Measurements from ENCODE around the gene HNRNPH1. TPM values are rescaled to one million over a fixed set of nuclear protein-coding genes. Genes with fewer than 3 reads are reported as not detected.

Gene HNRNPH1
- total and polyA plus RNA-seq, 2 of the 13 experiments (the other 11 are each of a cell fraction or from before 2014, with no cell fraction given) = 382 to 1,064 TPM

- TF ChIP-seq, protein P1, sequence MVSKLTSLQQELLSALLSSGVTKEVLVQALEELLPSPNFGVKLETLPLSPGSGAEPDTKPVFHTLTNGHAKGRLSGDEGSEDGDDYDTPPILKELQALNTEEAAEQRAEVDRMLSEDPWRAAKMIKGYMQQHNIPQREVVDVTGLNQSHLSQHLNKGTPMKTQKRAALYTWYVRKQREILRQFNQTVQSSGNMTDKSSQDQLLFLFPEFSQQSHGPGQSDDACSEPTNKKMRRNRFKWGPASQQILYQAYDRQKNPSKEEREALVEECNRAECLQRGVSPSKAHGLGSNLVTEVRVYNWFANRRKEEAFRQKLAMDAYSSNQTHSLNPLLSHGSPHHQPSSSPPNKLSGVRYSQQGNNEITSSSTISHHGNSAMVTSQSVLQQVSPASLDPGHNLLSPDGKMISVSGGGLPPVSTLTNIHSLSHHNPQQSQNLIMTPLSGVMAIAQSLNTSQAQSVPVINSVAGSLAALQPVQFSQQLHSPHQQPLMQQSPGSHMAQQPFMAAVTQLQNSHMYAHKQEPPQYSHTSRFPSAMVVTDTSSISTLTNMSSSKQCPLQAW (CRISPR knock-in tag; IDR thresholded peaks at IDR 0.05) = no peak
- TF ChIP-seq ZNF749 (CRISPR knock-in tag; IDR thresholded peaks at IDR 0.05; ENCODE audit: borderline replicate concordance) (peak; percentile 17; the same call in 1 of the 2 replicates), HNRNPLL (IDR thresholded peaks at IDR 0.05; ENCODE audit: low read depth, low read length, poor library complexity, severe bottlenecking) (peak; percentile 86), ZNF274 (CRISPR knock-in tag; IDR thresholded peaks at IDR 0.05) (peak; percentile 46; the same call in 1 of the 2 replicates), EZH2 (conservative IDR thresholded peaks at IDR 0.05; ENCODE audit: low read depth, low read length) (no peak), ZNF792 (CRISPR knock-in tag; IDR thresholded peaks at IDR 0.05) (peak; percentile 78), KMT2A (CRISPR knock-in tag; IDR thresholded peaks at IDR 0.05) (no peak; the same call in 1 of the 2 replicates), STAT6 (CRISPR knock-in tag; IDR thresholded peaks at IDR 0.05; ENCODE audit: borderline replicate concordance) (0 out of 2 replicates have a peak, but pooled peaks have one; percentile 29), ZNF839 (CRISPR knock-in tag; IDR thresholded peaks at IDR 0.05; ENCODE audit: borderline replicate concordance) (no peak), ELF3 (CRISPR knock-in tag; IDR thresholded peaks at IDR 0.05) (peak; percentile 67), TBX3 (IDR thresholded peaks at IDR 0.05; ENCODE audit: borderline replicate concordance) (no peak), MBD4 (IDR thresholded peaks at IDR 0.05; ENCODE audit: borderline replicate concordance, low read length) (no peak), GTF2F1 (IDR thresholded peaks at IDR 0.05; ENCODE audit: low read length) (peak; percentile 96; the same call in 1 of the 2 replicates), MYNN (CRISPR knock-in tag; IDR thresholded peaks at IDR 0.05; ENCODE audit: low read depth) (no peak; the same call in 1 of the 2 replicates), ZNF503 (CRISPR knock-in tag; IDR thresholded peaks at IDR 0.05) (peak; percentile 14; the same call in 1 of the 2 replicates), ZSCAN9 (CRISPR knock-in tag; IDR thresholded peaks at IDR 0.05; ENCODE audit: borderline replicate concordance) (peak; percentile 77; the same call in 1 of the 2 replicates), RELA (CRISPR knock-in tag; IDR thresholded peaks at IDR 0.05) (no peak), MED1 (CRISPR knock-in tag; IDR thresholded peaks at IDR 0.05) (peak; percentile 73), ZNF644 (CRISPR knock-in tag; IDR thresholded peaks at IDR 0.05; ENCODE audit: low read depth) (no peak), BCL6 (CRISPR knock-in tag; IDR thresholded peaks at IDR 0.05) (no peak; the same call in 1 of the 2 replicates), HINFP (CRISPR knock-in tag; IDR thresholded peaks at IDR 0.05; ENCODE audit: low read depth) (peak; percentile 70; the same call in 1 of the 2 replicates)
Measured at GRCh38 chr5:179623003-179623905, at the start of gene HNRNPH1 (continued).

All from HepG2 (cell line).